ENCODE measurements around the gene CPSF4.
"Not testable (repeated sequence)": the region's sequence is repeated elsewhere in the genome, so short reads cannot be mapped to it uniquely, and the experiment has no call there.

The CPSF4 gene

GRCh38 chr7:99476107-99476506 lies 37.4 kb downstream of the CPSF4 start:
- H3K27ac ChIP-seq: no peak overlapping the region
- no peak for DNase-seq (ENCODE audit: low read depth, low spot score)

GRCh38 chr7:99478464-99479440 lies 40.0 kb downstream of the CPSF4 start:
- H3K27ac ChIP-seq: no peak overlapping the region
- DNase-seq (ENCODE audit: low read depth, low spot score): no peak

- peak overlapping the region; percentile 46 for H3K27ac ChIP-seq
These were observed 46.4 kb downstream of the CPSF4 start for GRCh38 chr7:99485094-99485493.

GRCh38 chr7:99489235-99489634 lies 50.5 kb downstream of the CPSF4 start:
- DNase-seq (ENCODE audit: low read depth, low spot score): no peak

More at GRCh38 chr7:99485094-99485493, 46.4 kb downstream of the CPSF4 start:
- DNase-seq (ENCODE audit: low read depth, low spot score): no peak

GRCh38 chr7:99490878-99491277 lies 52.1 kb downstream of the CPSF4 start:
- no peak overlapping the region for H3K27ac ChIP-seq
- no peak for DNase-seq (ENCODE audit: low read depth, low spot score)

More at GRCh38 chr7:99489235-99489634, 50.5 kb downstream of the CPSF4 start:
- H3K27ac ChIP-seq: no peak overlapping the region

- no peak for DNase-seq (ENCODE audit: low read depth, low spot score)
These were observed 55.1 kb downstream of the CPSF4 start for GRCh38 chr7:99493823-99494222.

GRCh38 chr7:99497766-99498545 lies 59.2 kb downstream of the CPSF4 start:
- no peak overlapping the region for H3K27ac ChIP-seq
- no peak for DNase-seq (ENCODE audit: low read depth, low spot score)

More at GRCh38 chr7:99493823-99494222, 55.1 kb downstream of the CPSF4 start:
- H3K27ac ChIP-seq: no peak overlapping the region

GRCh38 chr7:99498546-99498944 lies 59.8 kb downstream of the CPSF4 start:
- no peak for DNase-seq (ENCODE audit: low read depth, low spot score)

GRCh38 chr7:99499371-99499720 lies 60.6 kb downstream of the CPSF4 start:
- DNase-seq (ENCODE audit: low read depth, low spot score): no peak

More at GRCh38 chr7:99498546-99498944, 59.8 kb downstream of the CPSF4 start:
- H3K27ac ChIP-seq: peak overlapping the region; percentile 91

GRCh38 chr7:99499721-99500636 lies 61.2 kb downstream of the CPSF4 start, which contains the start of gene ZNF394:
Gene ZNF394 (minus strand): TSS chr7:99500281. CDS start chr7:99500093, 188 bp downstream.
- DNase-seq (ENCODE audit: low read depth, low spot score): peak; percentile 53
- peak within 1 kb of the TSS; percentile 91 for H3K27ac ChIP-seq

More at GRCh38 chr7:99499371-99499720, 60.6 kb downstream of the CPSF4 start:
- H3K27ac ChIP-seq: peak overlapping the region; percentile 91

- DNase-seq (ENCODE audit: low read depth, low spot score): no peak
- peak overlapping the region; percentile 91 for H3K27ac ChIP-seq
These were observed 61.9 kb downstream of the CPSF4 start for GRCh38 chr7:99500637-99501009.

- H3K27ac ChIP-seq; DNase-seq (ENCODE audit: low read depth, low spot score): not testable (repeated sequence)
These were observed 62.5 kb downstream of the CPSF4 start for GRCh38 chr7:99501236-99501635.

- peak overlapping the region; percentile 86 for H3K27ac ChIP-seq
- no peak for DNase-seq (ENCODE audit: low read depth, low spot score)
These were observed 65.5 kb downstream of the CPSF4 start for GRCh38 chr7:99504281-99504602.

- peak within 1 kb of the TSS; percentile 86 for H3K27ac ChIP-seq
- peak; percentile 76 for DNase-seq (ENCODE audit: low read depth, low spot score)
These were observed 66.0 kb downstream of the CPSF4 start, which contains the start of gene ZKSCAN5 for GRCh38 chr7:99504603-99505323. Gene ZKSCAN5 (plus strand): TSS chr7:99504662. CDS start chr7:99506045, 1,383 bp downstream.

GRCh38 chr7:99505324-99505662 lies 66.5 kb downstream of the CPSF4 start:
- peak overlapping the region; percentile 86 for H3K27ac ChIP-seq
- no peak for DNase-seq (ENCODE audit: low read depth, low spot score)
